GM12878 (cell line): ENCODE results near the gene TMEM39B. TPM values are rescaled to one million over a fixed set of nuclear protein-coding genes. Genes with fewer than 3 reads are reported as not detected.

Experiments
- ATAC-seq: fragments of 200-7000 bp; cut with Tn5 transposase; 3 replicates; pipeline ENCODE4 v1.9.1; 2020; ENCODE audit warnings: mild to moderate bottlenecking, moderate library complexity
- BruUV-seq: library from RNA; stranded (reverse); fragments of 400-500 nt; replicated peaks from 2 replicates; lab custom pipeline; 2021; lab: Mats Ljungman, UMichigan
- CTCF ChIA-PET: fragments of 300-600 bp; sonication (Branson Sonifier 250); formaldehyde crosslinking; extraction: SDS; loops from one replicate; lab custom pipeline; 2021; ENCODE audit warnings: inconsistent platforms; lab: Yijun Ruan, JAX
- POLR2A ChIA-PET: fragments of 350-600 bp; formaldehyde crosslinking; extraction: SDS; loops from one replicate; lab custom pipeline; 2021; ENCODE audit warnings: inconsistent platforms; lab: Charles Lee
- RAD21 ChIA-PET: fragments of 300-600 bp; sonication (Branson Sonifier 250); formaldehyde crosslinking; loops from one replicate; lab custom pipeline; 2023; ENCODE audit warnings: antibody characterized with exemption; ENCODE audit not compliant: unreplicated experiment; lab: Charles Lee
- SMC1A ChIA-PET: fragments of 300-600 bp; sonication (Branson Sonifier 250); formaldehyde crosslinking; loops from one replicate; lab custom pipeline; 2023; ENCODE audit not compliant: unreplicated experiment, uncharacterized antibody; lab: Charles Lee
- DNase-seq: peaks from one replicate; pipeline ENCODE4 v3.0.0-alpha.2; 2011; ENCODE audit warnings: low read depth, low spot score
- FAIRE-seq: peaks from 3 replicates; lab custom pipeline; 2011; peaks lifted over from hg19 to GRCh38; lab: Jason Lieb, UNC
- H2AFZ ChIP-seq: 2 replicates; pipeline ENCODE4 v1.6.0; 2011; ENCODE audit warnings: low read depth, low read length, control low read depth; ENCODE audit not compliant: control insufficient read depth
- H3K27ac ChIP-seq: 2 replicates; pipeline ENCODE4 v1.5.1; 2011; ENCODE audit warnings: control low read depth; ENCODE audit not compliant: control insufficient read depth, insufficient read depth
- H3K27me3 ChIP-seq, 2 experiments: replicated peaks in 1 of 2; 2 replicates each; pipeline versions ENCODE4 v1.6.0 to v1.6.1; 2011; ENCODE audit warnings: low read length in 1 of 2; ENCODE audit not compliant: control insufficient read depth in 2 of 2, insufficient read depth in 2 of 2
- H3K36me3 ChIP-seq, 2 experiments: 2 replicates each; pipeline ENCODE4 v1.5.1; 2011; ENCODE audit warnings: low read length in 1 of 2; ENCODE audit not compliant: control insufficient read depth in 2 of 2, insufficient read depth in 2 of 2
- H3K4me1 ChIP-seq: 2 replicates; pipeline ENCODE4 v1.6.1; 2011; ENCODE audit warnings: mild to moderate bottlenecking, low read length, moderate library complexity, mixed read lengths; ENCODE audit not compliant: control insufficient read depth, insufficient read depth
- H3K4me2 ChIP-seq: 2 replicates; pipeline ENCODE4 v1.6.0; 2011; ENCODE audit warnings: control low read depth; ENCODE audit not compliant: control insufficient read depth, insufficient read depth
- H3K4me3 ChIP-seq: fragments of 200-600 bp; sonication (generic); 2 replicates; pipeline ENCODE4 v1.5.1; 2016
- H3K79me2 ChIP-seq: 2 replicates; pipeline ENCODE4 v1.6.0; 2011; ENCODE audit warnings: low read length; ENCODE audit not compliant: control insufficient read depth, insufficient read depth
- H3K9ac ChIP-seq: 2 replicates; pipeline ENCODE4 v1.8.0; 2011; ENCODE audit warnings: low read length, control low read depth, mixed read lengths; ENCODE audit not compliant: control insufficient read depth, insufficient read depth
- H3K9me3 ChIP-seq: replicated peaks from 3 replicates; pipeline ENCODE4 v1.5.1; 2011; ENCODE audit warnings: mild to moderate bottlenecking, low read length; ENCODE audit not compliant: control insufficient read depth, insufficient read depth
- H4K20me1 ChIP-seq: 2 replicates; pipeline ENCODE4 v1.6.0; 2011; ENCODE audit not compliant: control insufficient read depth, insufficient read depth
- BCL3 ChIP-seq: IDR thresholded peaks from 2 replicates; pipeline ENCODE4 v1.6.1; 2011; ENCODE audit warnings: borderline replicate concordance, low read depth, mild to moderate bottlenecking, moderate library complexity, low read length; ENCODE audit not compliant: insufficient read depth, poor library complexity, severe bottlenecking
- JUND ChIP-seq: IDR thresholded peaks from 2 replicates; pipeline ENCODE4 v1.6.1; 2012; ENCODE audit warnings: low read depth, mild to moderate bottlenecking, low read length, improper control_type of control experiment, moderate library complexity
- PML ChIP-seq: IDR thresholded peaks from 2 replicates; pipeline ENCODE4 v1.6.1; 2012; ENCODE audit warnings: low read length, inconsistent platforms
- POLR2A ChIP-seq: IDR thresholded peaks from 2 replicates; pipeline ENCODE4 v1.6.1; 2011; ENCODE audit warnings: low read depth, mild to moderate bottlenecking, low read length
- WGBS: methylation state at CpG from one replicate; pipeline ENCODE4 v1.1.6; 2016; ENCODE audit warnings: low lambda C conversion rate; ENCODE audit not compliant: insufficient replicate concordance, insufficient coverage; ENCODE audit errors: missing lambda C conversion rate; 5-methylcytosine and 5-hydroxymethylcytosine counted together
- in situ Hi-C: fragments of 300-500 bp; cut with MboI; formaldehyde crosslinking; loops from 9 replicates; pipeline ENCODE4 v1.14.3; 2018; ENCODE audit warnings: mixed read lengths
- intact Hi-C: fragments of 100-400 bp; cut with micrococcal nuclease; formaldehyde crosslinking; loops from one replicate; pipeline ENCODE4 v1.14.2; 2022; ENCODE audit not compliant: unreplicated experiment
- polyA plus RNA-seq, 11 experiments: library from polyadenylated mRNA; depleted of rRNA in 4 of 11; unstranded in 6 of 11; stranded (reverse) in 5 of 11; fragments of >200 nt; fragmentation: Nextera tagmentation in 4 of 11; fragmentation: Illumina TruSeq in 1 of 11; extraction: Ambion mirVana in 4 of 11; extraction: Trizol in 1 of 11; gene quantifications; 1 replicate in 1 of 11; 2 replicates in 10 of 11; pipeline versions ENCODE4 v1.2.1 to v1.2.3, GENCODE V29; 2011 to 2016; ENCODE audit warnings: inconsistent platforms in 2 of 11, missing spikeins in 2 of 11, low read depth in 1 of 11
- total RNA-seq, 4 experiments: library from RNA; depleted of rRNA in 3 of 4; stranded (reverse); fragments of >200 nt in 3 of 4; fragmentation: Illumina TruSeq in 1 of 4; extraction: Trizol in 1 of 4; gene quantifications; 2 replicates each; pipeline versions ENCODE4 v1.2.1 to v1.2.3, GENCODE V29; 2013 to 2021
- TF ChIP-seq, protein P1 (sequence below): fragments of 450-650 bp; IDR thresholded peaks from 2 replicates; pipeline ENCODE4 v1.6.1; 2017; ENCODE audit warnings: mild to moderate bottlenecking, moderate library complexity
- TF ChIP-seq, protein P2 (sequence below): IDR thresholded peaks from 2 replicates; pipeline ENCODE4 v1.6.1; 2012; ENCODE audit warnings: low read depth, low read length, improper control_type of control experiment

The TMEM39B gene
- total and polyA plus RNA-seq, 10 of the 15 experiments (the other 5 are each of a cell fraction or from before 2014, with no cell fraction given), result 2.3 to 27.2 (median 12.3) TPM

GRCh38 chr1:32116531-32116930, 43.8 kb downstream of the TMEM39B start:
- SMC1A ChIA-PET, result interaction anchor here (1.0 to 2.1 kb wide), 2 partner anchors 8 to 11 kb away, joined by 4 to 5 read pairs; no protein-coding TSS in a partner anchor
- intact Hi-C loops (no loop called here), in situ Hi-C loops (no loop called here)
- no peak for ATAC-seq
- peaks cover 62% of the 10 kb centered on the region for H3K79me2 ChIP-seq
- no peak for DNase-seq
- no peak overlapping the region for H3K4me2 ChIP-seq
- RAD21 ChIA-PET, result no interaction called here
- no peaks in the 10 kb centered on the region for H3K27me3 ChIP-seq
- no peak for FAIRE-seq
- POLR2A ChIA-PET, result interaction anchor here (1.0 kb wide), 1 partner anchor 9 kb away, joined by 5 read pairs; the partner anchor contains the start of gene KPNA6
- H3K9me3 ChIP-seq, result no peaks in the 10 kb centered on the region
- no peak overlapping the region for H3K9ac ChIP-seq
- whole genome bisulfite sequencing, result 100% methylated on average over 4 of the region's 4 CpGs
- BruUV-seq, result no TSS peak
- no peak overlapping the region for H2AFZ ChIP-seq
- no peak overlapping the region for H3K27ac ChIP-seq
- no peak overlapping the region for H3K4me3 ChIP-seq
- CTCF ChIA-PET, result interaction anchor here (0.6 to 0.7 kb wide), 2 partner anchors 11 to 22 kb away, joined by 4 to 5 read pairs; no protein-coding TSS in a partner anchor
- peaks cover 7% of the 10 kb centered on the region for H3K4me1 ChIP-seq
- H4K20me1 ChIP-seq, result no peaks in the 10 kb centered on the region
- H3K36me3 ChIP-seq, result no peaks in the 10 kb centered on the region; a peak in 1 of 4 replicates
- TF ChIP-seq JUND (no peak), POLR2A (no peak), BCL3 (no peak), PML (no peak)
- TF ChIP-seq, protein P1, sequence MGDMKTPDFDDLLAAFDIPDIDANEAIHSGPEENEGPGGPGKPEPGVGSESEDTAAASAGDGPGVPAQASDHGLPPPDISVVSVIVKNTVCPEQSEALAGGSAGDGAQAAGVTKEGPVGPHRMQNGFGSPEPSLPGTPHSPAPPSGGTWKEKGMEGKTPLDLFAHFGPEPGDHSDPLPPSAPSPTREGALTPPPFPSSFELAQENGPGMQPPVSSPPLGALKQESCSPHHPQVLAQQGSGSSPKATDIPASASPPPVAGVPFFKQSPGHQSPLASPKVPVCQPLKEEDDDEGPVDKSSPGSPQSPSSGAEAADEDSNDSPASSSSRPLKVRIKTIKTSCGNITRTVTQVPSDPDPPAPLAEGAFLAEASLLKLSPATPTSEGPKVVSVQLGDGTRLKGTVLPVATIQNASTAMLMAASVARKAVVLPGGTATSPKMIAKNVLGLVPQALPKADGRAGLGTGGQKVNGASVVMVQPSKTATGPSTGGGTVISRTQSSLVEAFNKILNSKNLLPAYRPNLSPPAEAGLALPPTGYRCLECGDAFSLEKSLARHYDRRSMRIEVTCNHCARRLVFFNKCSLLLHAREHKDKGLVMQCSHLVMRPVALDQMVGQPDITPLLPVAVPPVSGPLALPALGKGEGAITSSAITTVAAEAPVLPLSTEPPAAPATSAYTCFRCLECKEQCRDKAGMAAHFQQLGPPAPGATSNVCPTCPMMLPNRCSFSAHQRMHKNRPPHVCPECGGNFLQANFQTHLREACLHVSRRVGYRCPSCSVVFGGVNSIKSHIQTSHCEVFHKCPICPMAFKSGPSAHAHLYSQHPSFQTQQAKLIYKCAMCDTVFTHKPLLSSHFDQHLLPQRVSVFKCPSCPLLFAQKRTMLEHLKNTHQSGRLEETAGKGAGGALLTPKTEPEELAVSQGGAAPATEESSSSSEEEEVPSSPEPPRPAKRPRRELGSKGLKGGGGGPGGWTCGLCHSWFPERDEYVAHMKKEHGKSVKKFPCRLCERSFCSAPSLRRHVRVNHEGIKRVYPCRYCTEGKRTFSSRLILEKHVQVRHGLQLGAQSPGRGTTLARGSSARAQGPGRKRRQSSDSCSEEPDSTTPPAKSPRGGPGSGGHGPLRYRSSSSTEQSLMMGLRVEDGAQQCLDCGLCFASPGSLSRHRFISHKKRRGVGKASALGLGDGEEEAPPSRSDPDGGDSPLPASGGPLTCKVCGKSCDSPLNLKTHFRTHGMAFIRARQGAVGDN, result no peak
- TF ChIP-seq, protein P2, sequence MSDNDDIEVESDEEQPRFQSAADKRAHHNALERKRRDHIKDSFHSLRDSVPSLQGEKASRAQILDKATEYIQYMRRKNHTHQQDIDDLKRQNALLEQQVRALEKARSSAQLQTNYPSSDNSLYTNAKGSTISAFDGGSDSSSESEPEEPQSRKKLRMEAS, result no peak
